Uterus (tissue), 4 donors: Measurements from ENCODE around the gene SCYGR8. TPM values are rescaled to one million over a fixed set of nuclear protein-coding genes. Genes with fewer than 3 reads are reported as not detected.
"Not testable (repeated sequence)": the region's sequence is repeated elsewhere in the genome, so short reads cannot be mapped to it uniquely, and the experiment has no call there.

Experiments used
- DNase-seq, 2 donors: peaks; one replicate each; pipeline ENCODE4 v3.0.0-alpha.2; 2019 to 2020
- H3K27ac ChIP-seq, 2 donors: fragments of 200-600 bp; sonication (generic); 1 replicate in 1 of 2; 2 replicates in 1 of 2; pipeline ENCODE4 v1.5.1; 2016 to 2018
- H3K27me3 ChIP-seq, 2 donors: fragments of 200-600 bp; sonication (generic); one replicate each; pipeline ENCODE4 v1.5.1; 2018 to 2019; ENCODE audit warnings: control low read depth in 1 of 2
- H3K36me3 ChIP-seq, 2 donors: fragments of 200-600 bp; sonication (generic); one replicate each; pipeline ENCODE4 v1.5.1; 2019; ENCODE audit warnings: control low read depth in 1 of 2
- H3K4me1 ChIP-seq, 2 donors: fragments of 200-600 bp; sonication (generic); one replicate each; pipeline ENCODE4 v1.5.1; 2018 to 2019; ENCODE audit warnings: control low read depth in 1 of 2
- H3K4me3 ChIP-seq, 2 donors: fragments of 200-600 bp; sonication (generic); 1 replicate in 1 of 2; 2 replicates in 1 of 2; pipeline ENCODE4 v1.5.1; 2018 to 2019; ENCODE audit warnings: mild to moderate bottlenecking in 1 of 2
- H3K9me3 ChIP-seq, 2 donors: fragments of 200-600 bp; sonication (generic); one replicate each; pipeline ENCODE4 v1.5.1; 2019; ENCODE audit warnings: control low read depth in 1 of 2
- POLR2A ChIP-seq, 2 donors: fragments of 450-650 bp; IDR thresholded peaks; one replicate each; pipeline ENCODE4 v1.6.1; 2016; ENCODE audit warnings: antibody characterized with exemption in 2 of 2, mild to moderate bottlenecking in 1 of 2, moderate library complexity in 1 of 2
- intact Hi-C: fragments of 100-400 bp; cut with DNase I; formaldehyde crosslinking; loops from one replicate; pipeline ENCODE4 v1.15.1; 2023; ENCODE audit warnings: low total_unique reads
- total RNA-seq, 4 donors: library from RNA; depleted of rRNA in 3 of 4; stranded (reverse); fragments of >200 nt in 3 of 4; gene quantifications; one replicate each; pipeline versions ENCODE4 v1.1.0 to v1.2.4, GENCODE V29; 2014 to 2023
- TF ChIP-seq, protein P1 (sequence below), 4 experiments: fragments of 200-600 bp in 2 of 4; fragments of 450-650 bp in 2 of 4; sonication (generic) in 2 of 4; IDR thresholded peaks; one replicate each; pipeline ENCODE4 v1.5.1; 2016 to 2019; ENCODE audit warnings: antibody characterized with exemption in 4 of 4, mild to moderate bottlenecking in 2 of 4, moderate library complexity in 1 of 4
- donor health status: DM: yes; HTN: yes; CAD: no.

The SCYGR8 gene
- total RNA-seq, 4 donors from 2014 or later = not detected

DNA sequence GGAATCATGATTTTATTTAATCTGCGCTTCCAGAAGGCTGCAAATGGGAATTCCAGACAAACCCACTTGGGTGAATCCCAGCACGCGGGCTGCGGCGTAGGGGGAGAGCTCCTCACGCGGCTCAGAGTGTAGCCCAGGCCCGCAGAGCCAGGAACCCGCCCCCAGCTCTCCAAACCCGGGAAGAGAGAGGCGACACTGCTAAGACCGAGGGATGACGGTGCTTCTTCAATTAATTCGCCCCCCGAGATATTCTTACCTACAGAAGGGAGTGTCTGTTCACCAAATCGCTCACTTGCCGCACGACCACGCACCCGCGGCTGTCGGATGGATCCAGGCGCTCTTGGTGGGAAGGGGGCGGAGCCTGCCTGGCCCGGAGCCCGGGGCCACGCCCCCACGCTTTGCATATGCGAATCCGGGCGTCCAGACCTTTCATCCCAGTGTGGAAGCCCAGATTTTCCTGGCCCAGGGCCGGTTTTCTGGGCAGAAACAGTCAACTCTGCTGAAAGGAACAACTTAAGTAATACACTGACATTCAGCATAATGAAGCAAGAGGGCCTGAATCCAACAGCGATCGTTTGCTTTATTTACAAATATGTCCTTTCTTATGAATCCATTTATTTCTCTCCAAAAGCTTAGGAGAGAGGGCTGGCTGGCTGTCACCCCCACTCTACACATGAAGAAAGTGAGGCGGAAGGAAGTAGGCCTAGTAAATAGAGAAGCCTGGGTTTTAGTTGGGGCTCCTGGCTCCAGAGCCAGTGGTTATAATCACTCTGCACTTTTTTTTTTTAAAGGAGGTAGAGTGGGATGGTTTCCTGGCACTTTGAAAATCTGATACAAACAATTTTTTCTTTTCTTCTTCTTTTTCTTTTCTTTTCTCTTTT is 27.8 kb upstream of the SCYGR8 start, which contains the start of gene SLC19A3:
TSS of gene SLC19A3 (minus strand) at position 342 of the 881 bp plus-strand sequence. CDS start 15,710 bp downstream, outside the sequence.
- DNase-seq = peak; percentile 72 to 87
- Histone ChIP-seq H3K27ac (peak within 1 kb of the TSS; percentile 32 to 39), H3K27me3 (no peaks in the 10 kb centered on the region), H3K4me3 (peak within 1 kb of the TSS; percentile 25 to 36), H3K9me3 (no peaks in the 10 kb centered on the region), H3K36me3 (no peaks in the 10 kb centered on the region), H3K4me1 (no peaks in the 10 kb centered on the region)
- TF ChIP-seq, protein P1, sequence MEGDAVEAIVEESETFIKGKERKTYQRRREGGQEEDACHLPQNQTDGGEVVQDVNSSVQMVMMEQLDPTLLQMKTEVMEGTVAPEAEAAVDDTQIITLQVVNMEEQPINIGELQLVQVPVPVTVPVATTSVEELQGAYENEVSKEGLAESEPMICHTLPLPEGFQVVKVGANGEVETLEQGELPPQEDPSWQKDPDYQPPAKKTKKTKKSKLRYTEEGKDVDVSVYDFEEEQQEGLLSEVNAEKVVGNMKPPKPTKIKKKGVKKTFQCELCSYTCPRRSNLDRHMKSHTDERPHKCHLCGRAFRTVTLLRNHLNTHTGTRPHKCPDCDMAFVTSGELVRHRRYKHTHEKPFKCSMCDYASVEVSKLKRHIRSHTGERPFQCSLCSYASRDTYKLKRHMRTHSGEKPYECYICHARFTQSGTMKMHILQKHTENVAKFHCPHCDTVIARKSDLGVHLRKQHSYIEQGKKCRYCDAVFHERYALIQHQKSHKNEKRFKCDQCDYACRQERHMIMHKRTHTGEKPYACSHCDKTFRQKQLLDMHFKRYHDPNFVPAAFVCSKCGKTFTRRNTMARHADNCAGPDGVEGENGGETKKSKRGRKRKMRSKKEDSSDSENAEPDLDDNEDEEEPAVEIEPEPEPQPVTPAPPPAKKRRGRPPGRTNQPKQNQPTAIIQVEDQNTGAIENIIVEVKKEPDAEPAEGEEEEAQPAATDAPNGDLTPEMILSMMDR (IDR thresholded peaks at IDR 0.05) = no peak
- no peak for TF ChIP-seq POLR2A (IDR thresholded peaks at IDR 0.05)
- intact Hi-C loops = no loop called here

DNA sequence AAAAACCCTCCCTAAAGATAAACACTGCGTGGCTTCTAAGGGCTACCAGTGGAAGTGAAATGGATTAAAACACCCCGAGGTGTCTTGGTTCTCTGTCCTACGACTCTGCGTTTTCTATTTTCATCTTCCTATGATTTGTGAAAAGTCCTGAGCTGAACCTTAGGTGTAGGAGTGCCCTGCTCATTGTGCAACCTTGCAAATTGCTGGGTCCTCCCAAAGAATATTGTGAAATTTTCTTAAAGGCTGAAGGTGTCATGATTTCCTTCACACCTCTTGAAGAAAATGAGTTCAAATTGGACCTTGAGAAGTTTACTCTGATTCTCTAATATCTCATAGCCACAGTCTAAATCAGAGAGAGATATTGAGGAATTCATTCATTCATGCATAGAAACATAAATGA is 26.1 kb upstream of the SCYGR8 start:
- Histone ChIP-seq H3K27me3 (no peaks in the 10 kb centered on the region), H3K9me3 (no peaks in the 10 kb centered on the region), H3K27ac (no peak overlapping the region), H3K36me3 (no peaks in the 10 kb centered on the region), H3K4me1 (no peaks in the 10 kb centered on the region), H3K4me3 (no peak overlapping the region)
- TF ChIP-seq POLR2A (IDR thresholded peaks at IDR 0.05) = no peak
- TF ChIP-seq, protein P1 (IDR thresholded peaks at IDR 0.05) = no peak
- intact Hi-C loops = no loop called here
- DNase-seq = no peak

DNA sequence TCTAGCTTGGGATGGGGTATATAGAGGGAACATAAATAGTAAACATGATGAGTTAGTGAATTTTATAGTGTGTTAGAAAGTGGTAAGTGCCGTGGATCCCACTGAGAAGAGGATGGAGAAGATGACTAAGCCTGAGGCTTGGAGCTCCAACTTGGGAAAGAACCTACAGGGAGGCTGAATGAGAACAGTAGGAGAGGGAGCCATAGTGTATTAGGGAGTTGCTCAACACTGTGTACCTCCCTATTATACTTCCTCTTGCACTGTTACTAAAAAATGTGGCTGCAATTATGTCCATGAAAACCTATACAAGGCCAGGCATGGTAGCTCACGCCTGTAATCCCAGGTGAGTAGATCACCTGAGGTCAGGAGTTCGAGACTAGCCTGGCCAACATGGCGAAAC is 25.0 kb upstream of the SCYGR8 start:
- no peaks in the 10 kb centered on the region for H3K27me3 ChIP-seq
- no peak for DNase-seq
- H3K27ac ChIP-seq = no peak overlapping the region
- H3K4me3 ChIP-seq = no peak overlapping the region
- no peak for TF ChIP-seq POLR2A (IDR thresholded peaks at IDR 0.05)
- TF ChIP-seq, protein P1 (IDR thresholded peaks at IDR 0.05) = no peak
- H3K4me1 ChIP-seq = no peaks in the 10 kb centered on the region
- intact Hi-C loops = no loop called here
- H3K36me3 ChIP-seq = no peaks in the 10 kb centered on the region
- no peaks in the 10 kb centered on the region for H3K9me3 ChIP-seq

DNA sequence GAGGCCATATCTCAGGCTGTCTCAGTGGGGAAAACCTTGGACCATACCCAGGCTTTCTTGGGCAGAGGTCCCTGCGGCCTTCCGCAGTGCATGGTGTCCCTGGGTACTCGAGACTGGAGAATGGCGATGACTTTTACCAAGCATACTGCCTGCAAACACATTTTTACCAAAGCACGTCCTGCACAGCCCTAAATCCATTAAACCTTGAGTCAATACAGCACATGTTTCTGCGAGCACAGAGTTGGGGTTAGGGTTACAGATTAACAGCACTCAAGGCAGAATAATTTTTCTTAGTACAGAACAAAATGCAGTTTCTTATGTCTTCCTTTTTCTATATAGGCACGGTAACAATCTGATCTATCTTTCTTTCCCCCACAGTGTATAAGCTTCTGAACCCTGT is 22.9 kb upstream of the SCYGR8 start:
- H3K36me3 ChIP-seq, intact Hi-C loops, H3K4me3 ChIP-seq, H3K27me3 ChIP-seq, H3K9me3 ChIP-seq, H3K4me1 ChIP-seq, H3K27ac ChIP-seq, DNase-seq: not testable (repeated sequence)

DNA sequence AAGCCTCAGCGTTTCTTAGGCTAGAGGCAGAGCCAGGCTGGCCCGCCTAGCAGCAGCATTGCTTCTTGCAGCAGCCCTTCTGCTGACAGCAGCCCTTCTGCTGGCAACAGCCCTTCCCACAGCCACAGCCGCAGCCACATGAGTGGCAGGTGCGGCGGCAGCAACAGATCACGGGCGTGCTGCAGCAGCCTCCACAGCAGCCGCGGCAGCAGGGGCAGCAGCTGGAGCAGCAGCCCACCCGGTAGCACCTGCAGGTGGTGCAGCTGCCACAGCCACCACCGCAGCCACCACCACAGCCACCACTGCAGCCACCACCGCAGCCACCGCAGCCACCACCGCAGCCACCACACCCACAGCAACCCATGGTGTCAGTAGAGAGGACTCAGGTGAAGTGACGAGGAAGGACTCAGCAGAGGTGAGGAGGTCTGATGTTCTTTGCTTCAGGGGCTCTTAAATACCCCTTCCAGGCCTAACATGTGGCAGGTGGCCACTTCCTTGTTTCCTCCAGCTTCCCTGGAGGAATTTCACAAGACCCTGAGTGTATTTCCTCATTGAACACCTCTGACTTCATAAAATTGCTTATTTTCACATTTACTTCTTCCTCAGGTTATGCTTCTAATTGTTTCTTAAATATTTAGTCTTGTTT is 21.2 kb upstream of the SCYGR8 start, which contains the start of gene SCYGR6:
TSS of gene SCYGR6 (minus strand) at position 364 of the 646 bp plus-strand sequence. CDS start at position 364, 0 bp downstream.
- TF ChIP-seq POLR2A (IDR thresholded peaks at IDR 0.05) = no peak
- TF ChIP-seq, protein P1 (IDR thresholded peaks at IDR 0.05) = no peak
- DNase-seq = no peak
- no peaks in the 10 kb centered on the region for H3K9me3 ChIP-seq
- no peaks in the 10 kb centered on the region for H3K4me1 ChIP-seq
- no peak within 1 kb of the TSS for H3K4me3 ChIP-seq
- intact Hi-C loops = no loop called here
- no peak within 1 kb of the TSS for H3K27ac ChIP-seq
- no peaks in the 10 kb centered on the region for H3K36me3 ChIP-seq
- no peaks in the 10 kb centered on the region for H3K27me3 ChIP-seq
